MM.1S (cell line): ENCODE results near the gene IQCB1.

Source experiments
- DNase-seq: peaks from one replicate; pipeline ENCODE4 v3.0.0-alpha.2; 2015
- H2AFZ ChIP-seq: fragments of 300-600 bp; sonication (generic); 2 replicates; pipeline ENCODE4 v1.6.0; 2016; ENCODE audit warnings: antibody characterized with exemption, low read length
- H3F3A ChIP-seq: fragments of 300-600 bp; sonication (generic); 2 replicates; pipeline ENCODE4 v1.6.1; 2016; ENCODE audit warnings: mild to moderate bottlenecking, antibody characterized with exemption, low read length, moderate library complexity, mixed read lengths; ENCODE audit not compliant: insufficient read depth
- H3K27ac ChIP-seq: fragments of 300-600 bp; sonication (generic); 2 replicates; pipeline ENCODE4 v1.5.1; 2016; ENCODE audit warnings: mild to moderate bottlenecking, low read length
- H3K27me3 ChIP-seq: fragments of 300-600 bp; sonication (generic); replicated peaks from 2 replicates; pipeline ENCODE4 v1.6.0; 2016; ENCODE audit warnings: low read length; ENCODE audit not compliant: insufficient read depth
- H3K36me3 ChIP-seq: fragments of 300-600 bp; sonication (generic); replicated peaks from 2 replicates; pipeline ENCODE4 v1.6.1; 2016; ENCODE audit warnings: mild to moderate bottlenecking, low read length, mixed read lengths; ENCODE audit not compliant: insufficient read depth
- H3K4me1 ChIP-seq: fragments of 300-600 bp; sonication (generic); 2 replicates; pipeline ENCODE4 v1.6.1; 2016; ENCODE audit warnings: low read length, mixed read lengths
- H3K4me2 ChIP-seq: fragments of 300-600 bp; sonication (generic); 2 replicates; pipeline ENCODE4 v1.6.0; 2016; ENCODE audit warnings: low read depth, low read length
- H3K4me3 ChIP-seq: fragments of 300-600 bp; sonication (generic); 2 replicates; pipeline ENCODE4 v1.5.1; 2016; ENCODE audit warnings: low read length, mixed read lengths
- H3K79me2 ChIP-seq: fragments of 300-600 bp; sonication (generic); 2 replicates; pipeline ENCODE4 v1.6.1; 2016; ENCODE audit warnings: mixed run types, low read length, mixed read lengths
- H3K9ac ChIP-seq: fragments of 300-600 bp; sonication (generic); 2 replicates; pipeline ENCODE4 v1.6.1; 2016; ENCODE audit warnings: low read length, mixed read lengths
- H3K9me2 ChIP-seq: fragments of 300-600 bp; sonication (generic); replicated peaks from 2 replicates; pipeline ENCODE4 v1.6.1; 2016; ENCODE audit warnings: mild to moderate bottlenecking, low read length, mixed read lengths; ENCODE audit not compliant: insufficient read depth
- H3K9me3 ChIP-seq: fragments of 300-600 bp; sonication (generic); replicated peaks from 2 replicates; pipeline ENCODE4 v1.6.1; 2016; ENCODE audit warnings: mild to moderate bottlenecking, low read length, mixed read lengths; ENCODE audit not compliant: insufficient read depth
- H4K20me1 ChIP-seq: fragments of 300-600 bp; sonication (generic); 2 replicates; pipeline ENCODE4 v1.6.1; 2016; ENCODE audit warnings: mild to moderate bottlenecking, low read length, moderate library complexity, mixed read lengths; ENCODE audit not compliant: insufficient read depth
- EZH2 ChIP-seq: fragments of 300-600 bp; sonication (generic); optimal IDR thresholded peaks from 2 replicates; pipeline ENCODE3; 2017; ENCODE audit warnings: low read depth, mild to moderate bottlenecking, antibody characterized with exemption, low read length, mixed read lengths
- EZH2phosphoT487 ChIP-seq: fragments of 300-600 bp; sonication (generic); IDR thresholded peaks from 2 replicates; pipeline ENCODE4 v1.6.1; 2018; ENCODE audit warnings: antibody characterized with exemption, low read length
- TF ChIP-seq, protein P1 (sequence below): fragments of 300-600 bp; sonication (generic); IDR thresholded peaks from 2 replicates; pipeline ENCODE4 v1.5.1; 2016; ENCODE audit warnings: antibody characterized with exemption, low read length, mixed read lengths

IQCB1 gene

DNA sequence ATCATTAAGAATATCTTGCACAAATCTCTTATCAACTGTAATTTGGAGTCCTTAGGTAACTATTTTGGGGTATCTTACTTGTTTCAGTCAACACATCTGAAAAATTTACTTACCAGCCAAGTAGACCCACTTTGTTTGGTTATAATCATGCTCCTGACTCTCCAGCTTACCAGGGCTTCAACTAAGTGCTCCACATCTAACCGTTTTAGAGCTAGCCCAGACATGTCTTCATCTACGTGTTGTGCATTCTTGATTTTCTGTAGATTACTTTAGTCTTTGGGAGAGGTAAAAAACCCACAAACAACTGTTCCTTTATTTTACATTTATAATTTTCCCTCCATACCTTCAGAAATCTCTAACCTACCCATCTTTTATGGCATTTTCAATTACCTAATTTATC lies 17.4 kb upstream of the IQCB1 start:
- Histone ChIP-seq H3K4me3 (no peak overlapping the region), H3K4me1 (no peaks in the 10 kb centered on the region), H3K27ac (no peak overlapping the region), H2AFZ (no peak overlapping the region), H3K9me3 (no peaks in the 10 kb centered on the region), H3K36me3 (peaks cover 9% of the 10 kb centered on the region; the same call in 1 of the 2 replicates), H3F3A (no peaks in the 10 kb centered on the region), H3K9ac (no peak overlapping the region), H3K27me3 (no peaks in the 10 kb centered on the region), H3K79me2 (peaks cover 92% of the 10 kb centered on the region), H3K4me2 (no peak overlapping the region), H3K9me2 (no peaks in the 10 kb centered on the region), H4K20me1 (peaks cover 4% of the 10 kb centered on the region)
- no peak for TF ChIP-seq EZH2
- DNase-seq, result no peak

- Histone ChIP-seq H3K4me1 (0 out of 2 replicates have a peak, but pooled peaks cover 5% of the 10 kb centered on the region), H4K20me1 (peaks cover 6% of the 10 kb centered on the region; the same call in 1 of the 2 replicates), H3F3A (no peaks in the 10 kb centered on the region), H2AFZ (no peak overlapping the region), H3K4me3 (no peak overlapping the region), H3K27ac (no peak overlapping the region), H3K27me3 (no peaks in the 10 kb centered on the region), H3K79me2 (peaks cover 83% of the 10 kb centered on the region), H3K9me2 (no peaks in the 10 kb centered on the region), H3K9ac (no peak overlapping the region), H3K9me3 (no peaks in the 10 kb centered on the region), H3K4me2 (no peak overlapping the region), H3K36me3 (0 out of 2 replicates have a peak, but pooled peaks cover 8% of the 10 kb centered on the region)
- no peak for DNase-seq
- no peak for TF ChIP-seq EZH2phosphoT487
- TF ChIP-seq, protein P1, sequence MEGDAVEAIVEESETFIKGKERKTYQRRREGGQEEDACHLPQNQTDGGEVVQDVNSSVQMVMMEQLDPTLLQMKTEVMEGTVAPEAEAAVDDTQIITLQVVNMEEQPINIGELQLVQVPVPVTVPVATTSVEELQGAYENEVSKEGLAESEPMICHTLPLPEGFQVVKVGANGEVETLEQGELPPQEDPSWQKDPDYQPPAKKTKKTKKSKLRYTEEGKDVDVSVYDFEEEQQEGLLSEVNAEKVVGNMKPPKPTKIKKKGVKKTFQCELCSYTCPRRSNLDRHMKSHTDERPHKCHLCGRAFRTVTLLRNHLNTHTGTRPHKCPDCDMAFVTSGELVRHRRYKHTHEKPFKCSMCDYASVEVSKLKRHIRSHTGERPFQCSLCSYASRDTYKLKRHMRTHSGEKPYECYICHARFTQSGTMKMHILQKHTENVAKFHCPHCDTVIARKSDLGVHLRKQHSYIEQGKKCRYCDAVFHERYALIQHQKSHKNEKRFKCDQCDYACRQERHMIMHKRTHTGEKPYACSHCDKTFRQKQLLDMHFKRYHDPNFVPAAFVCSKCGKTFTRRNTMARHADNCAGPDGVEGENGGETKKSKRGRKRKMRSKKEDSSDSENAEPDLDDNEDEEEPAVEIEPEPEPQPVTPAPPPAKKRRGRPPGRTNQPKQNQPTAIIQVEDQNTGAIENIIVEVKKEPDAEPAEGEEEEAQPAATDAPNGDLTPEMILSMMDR, result no peak
- TF ChIP-seq EZH2, result no peak
Observed at GRCh38 chr3:121844892-121845291, 10.0 kb upstream of the IQCB1 start.

DNA sequence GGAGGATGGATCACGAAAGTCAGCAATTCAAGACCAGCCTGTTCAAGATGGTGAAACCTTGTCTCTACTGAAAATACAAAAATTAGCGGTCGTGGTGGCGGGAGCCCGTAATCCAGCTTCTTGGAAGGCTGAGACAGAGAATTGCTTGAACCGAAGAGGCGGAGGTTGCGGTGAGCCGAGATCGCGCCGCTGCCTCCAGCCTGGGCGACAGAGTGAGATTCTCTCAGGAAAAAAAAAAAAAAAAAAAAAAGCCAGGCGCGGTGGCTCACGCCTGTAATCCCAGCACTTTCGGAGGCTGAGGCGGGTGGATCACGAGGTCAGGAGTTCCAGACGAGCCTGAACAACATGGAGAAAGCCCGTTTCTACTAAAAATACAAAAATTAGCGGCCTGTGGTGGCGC lies 5.1 kb upstream of the IQCB1 start:
- Histone ChIP-seq H3K27ac (no peak overlapping the region), H3K27me3 (no peaks in the 10 kb centered on the region), H4K20me1 (0 out of 2 replicates have a peak, but pooled peaks cover 3% of the 10 kb centered on the region), H3K4me3 (no peak overlapping the region), H3K36me3 (peaks cover 8% of the 10 kb centered on the region; the same call in 1 of the 2 replicates), H3F3A (peaks cover 3% of the 10 kb centered on the region; the same call in 1 of the 2 replicates), H3K4me1 (0 out of 2 replicates have a peak, but pooled peaks cover 8% of the 10 kb centered on the region), H2AFZ (no peak overlapping the region), H3K4me2 (no peak overlapping the region), H3K9me2 (no peaks in the 10 kb centered on the region), H3K79me2 (peaks cover 87% of the 10 kb centered on the region), H3K9ac (no peak overlapping the region), H3K9me3 (no peaks in the 10 kb centered on the region)
- no peak for TF ChIP-seq EZH2phosphoT487
- TF ChIP-seq, protein P1, result no peak
- TF ChIP-seq EZH2, result no peak
- DNase-seq, result no peak

- H3K4me2 ChIP-seq, result peak overlapping the region; percentile 80
- no peaks in the 10 kb centered on the region for H4K20me1 ChIP-seq
- H3K4me1 ChIP-seq, result peaks cover 17% of the 10 kb centered on the region
- no peak overlapping the region for H2AFZ ChIP-seq
- H3K9me3 ChIP-seq, result no peaks in the 10 kb centered on the region
- H3F3A ChIP-seq, result peaks cover 3% of the 10 kb centered on the region; the same call in 1 of the 2 replicates
- TF ChIP-seq, protein P1, result no peak
- TF ChIP-seq EZH2phosphoT487, result no peak
- TF ChIP-seq EZH2, result no peak
- DNase-seq, result peak; percentile 12
- peak overlapping the region; percentile 70; the same call in 1 of the 2 replicates for H3K9ac ChIP-seq
- H3K9me2 ChIP-seq, result no peaks in the 10 kb centered on the region
- H3K79me2 ChIP-seq, result peaks cover 90% of the 10 kb centered on the region
- H3K27ac ChIP-seq, result no peak overlapping the region; the same call in 1 of the 2 replicates
- no peaks in the 10 kb centered on the region for H3K27me3 ChIP-seq
- H3K4me3 ChIP-seq, result peak overlapping the region; percentile 89
- peaks cover 4% of the 10 kb centered on the region; the same call in 1 of the 2 replicates for H3K36me3 ChIP-seq
Observed at GRCh38 chr3:121836481-121836880, 1.6 kb upstream of the IQCB1 start.
